HepG2 (cell line): ENCODE results near the gene TMEM164. TPM values are rescaled to one million over a fixed set of nuclear protein-coding genes. Genes with fewer than 3 reads are reported as not detected.

Experiments used
- ATAC-seq: fragments of 200-7000 bp; cut with Tn5 transposase; 3 replicates; pipeline ENCODE4 v1.9.1; 2020; ENCODE audit warnings: mild to moderate bottlenecking, moderate library complexity
- BruUV-seq: library from RNA; stranded (reverse); fragments of 400-500 nt; replicated peaks from 2 replicates; lab custom pipeline; 2021; lab: Mats Ljungman, UMichigan
- CTCF ChIA-PET: fragments of 300-600 bp; formaldehyde crosslinking; extraction: SDS; loops from one replicate; lab custom pipeline; 2021; ENCODE audit warnings: low total read pairs, inconsistent platforms, low intra/inter-chr PET ratio; lab: Yijun Ruan, JAX
- POLR2A ChIA-PET: fragments of 350-600 bp; sonication (Branson Sonifier 250); formaldehyde crosslinking; loops from one replicate; lab custom pipeline; 2020; ENCODE audit warnings: antibody characterized with exemption, inconsistent platforms; lab: Yijun Ruan, JAX
- DNase-seq: peaks from one replicate; pipeline ENCODE4 v3.0.0-alpha.2; 2015; ENCODE audit warnings: low spot score
- FAIRE-seq: peaks from 3 replicates; lab custom pipeline; 2011; peaks lifted over from hg19 to GRCh38; lab: Jason Lieb, UNC
- H2AFZ ChIP-seq: one replicate; pipeline ENCODE4 v1.6.1; 2011; ENCODE audit warnings: low read length, inconsistent platforms
- H3K27ac ChIP-seq: fragments of 300-600 bp; 3 replicates; pipeline ENCODE4 v1.8.0; 2011; ENCODE audit warnings: mixed run types, mild to moderate bottlenecking, mixed read lengths, low read length, inconsistent platforms; ENCODE audit not compliant: insufficient read depth; ENCODE audit errors: extremely low read length
- H3K27me3 ChIP-seq, 2 experiments: fragments of 200-600 bp in 1 of 2; 2 replicates in 1 of 2; 3 replicates in 1 of 2; pipeline versions ENCODE4 v1.6.0 to v1.8.0; 2011; ENCODE audit warnings: low read length in 2 of 2, mild to moderate bottlenecking in 2 of 2, moderate library complexity in 2 of 2, inconsistent platforms in 1 of 2; ENCODE audit not compliant: insufficient read depth in 2 of 2, control insufficient read depth in 1 of 2
- H3K36me3 ChIP-seq, 2 experiments: fragments of 200-600 bp in 1 of 2; replicated peaks in 1 of 2; 2 replicates in 1 of 2; 3 replicates in 1 of 2; pipeline versions ENCODE4 v1.5.1 to v1.8.0; 2011; ENCODE audit warnings: low read length in 2 of 2, inconsistent platforms in 1 of 2; ENCODE audit not compliant: insufficient read depth in 2 of 2, control insufficient read depth in 1 of 2
- H3K4me1 ChIP-seq: 2 replicates; pipeline ENCODE4 v1.5.1; 2012; ENCODE audit warnings: low read length, inconsistent platforms; ENCODE audit not compliant: insufficient read depth
- H3K4me2 ChIP-seq: 2 replicates; pipeline ENCODE4 v1.6.0; 2011; ENCODE audit warnings: low read depth, low read length, inconsistent platforms
- H3K4me3 ChIP-seq, 3 experiments: fragments of 200-600 bp in 1 of 3; sonication (generic), shearing (Covaris generic) in 1 of 3; replicated peaks in 1 of 3; 2 replicates each; pipeline ENCODE4 v1.5.1; 2011 to 2016; ENCODE audit warnings: low read length in 3 of 3, inconsistent platforms in 2 of 3, low read depth in 2 of 3, mild to moderate bottlenecking in 2 of 3, control low read depth in 1 of 3, mixed read lengths in 1 of 3; ENCODE audit not compliant: insufficient read depth in 1 of 3
- H3K79me2 ChIP-seq: one replicate; pipeline ENCODE4 v1.6.1; 2011; ENCODE audit warnings: low read length, inconsistent platforms; ENCODE audit not compliant: insufficient read depth
- H3K9ac ChIP-seq: 2 replicates; pipeline ENCODE4 v1.6.0; 2011; ENCODE audit warnings: mild to moderate bottlenecking, low read depth, low read length, inconsistent platforms; ENCODE audit not compliant: insufficient read depth
- H3K9me3 ChIP-seq: 2 replicates; pipeline ENCODE4 v1.5.1; 2012; ENCODE audit warnings: mild to moderate bottlenecking, low read length
- H4K20me1 ChIP-seq: 2 replicates; pipeline ENCODE4 v1.6.0; 2011; ENCODE audit warnings: inconsistent platforms, mild to moderate bottlenecking, low read length, moderate library complexity; ENCODE audit not compliant: insufficient read depth
- ARID2 ChIP-seq: sonication (generic); formaldehyde crosslinking; IDR thresholded peaks from 2 replicates; pipeline ENCODE4 v1.8.1; 2022; ENCODE audit warnings: mild to moderate bottlenecking, missing genetic modification reagents, borderline replicate concordance
- DMAP1 ChIP-seq: IDR thresholded peaks from 2 replicates; pipeline ENCODE4 v1.6.1; 2016
- ELF1 ChIP-seq: sonication (generic); formaldehyde crosslinking; IDR thresholded peaks from 2 replicates; pipeline ENCODE4 v1.4.0; 2020; ENCODE audit warnings: missing genetic modification reagents
- FIP1L1 ChIP-seq: fragments of 200-400 bp; formaldehyde crosslinking; IDR thresholded peaks from 2 replicates; pipeline ENCODE4 v1.6.1; 2018; ENCODE audit warnings: low read depth, mild to moderate bottlenecking, low read length, moderate library complexity, borderline replicate concordance; ENCODE audit not compliant: insufficient read depth
- HNRNPL ChIP-seq: fragments of 200-400 bp; formaldehyde crosslinking; IDR thresholded peaks from 2 replicates; pipeline ENCODE4 v1.6.1; 2017; ENCODE audit warnings: mild to moderate bottlenecking, low read depth, low read length
- IKZF5 ChIP-seq: IDR thresholded peaks from 2 replicates; pipeline ENCODE4 v1.6.1; 2018; ENCODE audit warnings: missing genetic modification reagents, mild to moderate bottlenecking, missing compliant biosample characterization
- RFX3 ChIP-seq: IDR thresholded peaks from 2 replicates; pipeline ENCODE4 v1.6.1; 2016; ENCODE audit warnings: missing biosample characterization, missing genetic modification reagents
- RORA ChIP-seq: sonication (generic); formaldehyde crosslinking; IDR thresholded peaks from 2 replicates; pipeline ENCODE4 v1.5.0; 2020; ENCODE audit warnings: mild to moderate bottlenecking, missing genetic modification reagents, moderate library complexity
- TARDBP ChIP-seq: sonication (generic); formaldehyde crosslinking; IDR thresholded peaks from 2 replicates; pipeline ENCODE4 v1.8.0; 2022; ENCODE audit warnings: mild to moderate bottlenecking, missing genetic modification reagents
- TBP ChIP-seq: sonication (generic); formaldehyde crosslinking; IDR thresholded peaks from 2 replicates; pipeline ENCODE4 v1.5.0; 2020; ENCODE audit warnings: missing genetic modification reagents
- ZNF263 ChIP-seq: sonication (generic); formaldehyde crosslinking; IDR thresholded peaks from 2 replicates; pipeline ENCODE4 v1.4.0; 2020; ENCODE audit warnings: missing genetic modification reagents
- ZNF780A ChIP-seq: sonication (generic); formaldehyde crosslinking; IDR thresholded peaks from 2 replicates; pipeline ENCODE4 v1.8.0; 2022; ENCODE audit warnings: mild to moderate bottlenecking, missing genetic modification reagents, moderate library complexity
- WGBS: methylation state at CpG from one replicate; pipeline ENCODE4 v1.1.6; 2017; ENCODE audit warnings: low lambda C conversion rate; 5-methylcytosine and 5-hydroxymethylcytosine counted together
- in situ Hi-C: cut with HindIII; loops from 2 replicates; pipeline ENCODE4 v1.10.0; 2017; ENCODE audit warnings: low pct_unique_long_range_greater_than_20kb; ENCODE audit not compliant: extremely low pct_ligation_motif_present
- intact Hi-C: fragments of 100-400 bp; cut with micrococcal nuclease; formaldehyde crosslinking; loops from one replicate; pipeline ENCODE4 v1.10.0; 2022; ENCODE audit not compliant: unreplicated experiment
- polyA plus RNA-seq, 8 experiments: library from polyadenylated mRNA; depleted of rRNA in 3 of 8; stranded (reverse) in 7 of 8; unstranded in 1 of 8; fragments of >200 nt; fragmentation: Illumina TruSeq in 4 of 8; extraction: Trizol in 4 of 8; gene quantifications; 2 replicates each; pipeline versions ENCODE4 v1.2.1 to v1.2.3, GENCODE V29; 2011 to 2016; ENCODE audit warnings: low read depth in 4 of 8, missing spikeins in 1 of 8, mixed read lengths in 1 of 8; ENCODE audit not compliant: insufficient read depth in 1 of 8
- total RNA-seq, 5 experiments: library from RNA; depleted of rRNA; stranded (reverse); fragments of >200 nt; fragmentation: Illumina TruSeq; extraction: Trizol; gene quantifications; 2 replicates each; pipeline ENCODE4 v1.2.3, GENCODE V29; 2016; ENCODE audit warnings: low read depth in 1 of 5
- TF ChIP-seq, protein P1 (sequence below): sonication (generic); formaldehyde crosslinking; IDR thresholded peaks from 2 replicates; pipeline ENCODE4 v1.4.0; 2020; ENCODE audit warnings: missing genetic modification reagents, mild to moderate bottlenecking, borderline replicate concordance

TMEM164 gene
- total and polyA plus RNA-seq, 2 of the 13 experiments (the other 11 are each of a cell fraction or from before 2014, with no cell fraction given) = 5.8 to 13.2 TPM

GRCh38 chrX:110049096-110049495, 46.2 kb downstream of the TMEM164 start (continued):
- TF ChIP-seq, protein P1, sequence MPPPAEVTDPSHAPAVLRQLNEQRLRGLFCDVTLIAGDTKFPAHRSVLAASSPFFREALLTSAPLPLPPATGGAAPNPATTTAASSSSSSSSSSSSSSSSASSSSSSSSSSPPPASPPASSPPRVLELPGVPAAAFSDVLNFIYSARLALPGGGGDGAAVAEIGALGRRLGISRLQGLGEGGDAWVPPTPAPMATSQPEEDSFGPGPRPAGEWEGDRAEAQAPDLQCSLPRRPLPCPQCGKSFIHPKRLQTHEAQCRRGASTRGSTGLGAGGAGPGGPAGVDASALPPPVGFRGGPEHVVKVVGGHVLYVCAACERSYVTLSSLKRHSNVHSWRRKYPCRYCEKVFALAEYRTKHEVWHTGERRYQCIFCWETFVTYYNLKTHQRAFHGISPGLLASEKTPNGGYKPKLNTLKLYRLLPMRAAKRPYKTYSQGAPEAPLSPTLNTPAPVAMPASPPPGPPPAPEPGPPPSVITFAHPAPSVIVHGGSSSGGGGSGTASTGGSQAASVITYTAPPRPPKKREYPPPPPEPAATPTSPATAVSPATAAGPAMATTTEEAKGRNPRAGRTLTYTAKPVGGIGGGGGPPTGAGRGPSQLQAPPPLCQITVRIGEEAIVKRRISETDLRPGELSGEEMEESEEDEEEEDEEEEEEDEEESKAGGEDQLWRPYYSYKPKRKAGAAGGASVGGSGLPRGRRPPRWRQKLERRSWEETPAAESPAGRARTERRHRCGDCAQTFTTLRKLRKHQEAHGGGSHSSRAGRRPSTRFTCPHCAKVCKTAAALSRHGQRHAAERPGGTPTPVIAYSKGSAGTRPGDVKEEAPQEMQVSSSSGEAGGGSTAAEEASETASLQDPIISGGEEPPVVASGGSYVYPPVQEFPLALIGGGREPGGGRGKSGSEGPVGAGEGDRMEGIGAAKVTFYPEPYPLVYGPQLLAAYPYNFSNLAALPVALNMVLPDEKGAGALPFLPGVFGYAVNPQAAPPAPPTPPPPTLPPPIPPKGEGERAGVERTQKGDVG (CRISPR knock-in tag) = no peak
- no peak for TF ChIP-seq ZNF263 (CRISPR knock-in tag)
- no peak for TF ChIP-seq ARID2 (CRISPR knock-in tag)
- no peak for TF ChIP-seq ELF1 (CRISPR knock-in tag)
- no peak for TF ChIP-seq TBP
- TF ChIP-seq ZNF780A = no peak
- no peak for TF ChIP-seq TARDBP (CRISPR knock-in tag)
- TF ChIP-seq, all 625 proteins: peak for 0

GRCh38 chrX:110050386-110050785, 47.5 kb downstream of the TMEM164 start:
- Histone ChIP-seq H3K4me2 (no peak overlapping the region), H3K4me3 (no peak overlapping the region)
- DNase-seq = no peak
- no peak for FAIRE-seq
- TF ChIP-seq IKZF5 (CRISPR knock-in tag) (no peak), RFX3 (CRISPR knock-in tag) (no peak), DMAP1 (no peak), FIP1L1 (no peak), HNRNPL (no peak), RORA (CRISPR knock-in tag) (no peak)
- TF ChIP-seq, all 625 proteins: peak for 0
- ChIA-PET POLR2A (no interaction called here), CTCF (no interaction called here)
- in situ Hi-C loops (no loop called here), intact Hi-C loops (no loop called here)
- H3K9me3 ChIP-seq = no peaks in the 10 kb centered on the region
- no peak for ATAC-seq
- no peak overlapping the region for H3K27ac ChIP-seq
- H4K20me1 ChIP-seq = no peaks in the 10 kb centered on the region
- no peak overlapping the region for H3K9ac ChIP-seq
- no peaks in the 10 kb centered on the region for H3K79me2 ChIP-seq
- peaks cover 17% of the 10 kb centered on the region for H3K4me1 ChIP-seq
- BruUV-seq = no TSS peak
- no peaks in the 10 kb centered on the region for H3K27me3 ChIP-seq
- WGBS = 84% methylated on average over 2 of the region's 2 CpGs
- H2AFZ ChIP-seq = no peak overlapping the region
- H3K36me3 ChIP-seq = no peaks in the 10 kb centered on the region
